ENCODE data around the gene SERPINA6.

DNA sequence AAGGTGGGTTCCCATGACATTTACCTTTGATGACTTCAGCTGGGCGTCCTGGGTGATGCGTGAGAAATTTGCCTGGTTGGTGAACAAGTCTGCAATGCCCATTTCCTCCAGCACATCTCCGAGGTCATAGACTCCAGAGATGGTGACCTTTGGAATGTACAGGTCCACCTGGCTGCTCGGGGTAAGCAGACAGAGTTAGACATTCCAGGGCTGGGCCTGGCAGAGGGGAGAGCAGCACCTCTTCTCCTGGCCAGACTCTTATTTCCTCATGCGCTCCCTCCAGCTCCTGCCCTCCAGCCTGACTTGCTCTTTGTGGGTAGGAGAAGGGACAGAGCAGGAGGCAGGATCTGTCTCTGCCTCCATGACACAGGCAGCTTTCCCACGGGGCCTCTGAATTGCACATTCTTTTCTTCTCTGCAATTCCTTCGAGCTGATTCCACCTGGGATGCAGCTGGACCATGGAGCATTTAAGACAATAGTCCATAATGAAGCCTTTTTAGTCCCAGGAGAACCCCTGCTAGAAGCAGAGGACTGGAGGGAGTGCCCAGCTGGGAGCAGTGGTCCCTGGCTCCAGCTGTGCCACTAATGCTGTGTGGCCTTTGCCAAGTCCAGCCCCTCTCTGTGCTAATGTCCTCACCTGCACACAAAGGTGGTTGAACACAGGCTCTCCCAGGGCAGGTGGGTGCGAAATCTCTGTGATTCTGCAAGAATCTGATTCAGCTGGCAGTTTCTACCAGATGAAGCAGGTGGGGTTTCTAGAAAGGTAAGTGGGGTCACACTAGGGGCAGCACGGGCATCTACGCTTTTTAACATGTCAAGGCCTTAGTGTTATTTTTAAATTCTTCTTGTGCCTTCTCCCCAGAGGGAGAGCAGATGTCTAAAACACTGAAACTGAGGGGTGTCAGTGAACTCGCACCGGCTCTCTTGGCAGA, 16.8 kb downstream of the SERPINA6 start:
- TF ChIP-seq, protein P1, sequence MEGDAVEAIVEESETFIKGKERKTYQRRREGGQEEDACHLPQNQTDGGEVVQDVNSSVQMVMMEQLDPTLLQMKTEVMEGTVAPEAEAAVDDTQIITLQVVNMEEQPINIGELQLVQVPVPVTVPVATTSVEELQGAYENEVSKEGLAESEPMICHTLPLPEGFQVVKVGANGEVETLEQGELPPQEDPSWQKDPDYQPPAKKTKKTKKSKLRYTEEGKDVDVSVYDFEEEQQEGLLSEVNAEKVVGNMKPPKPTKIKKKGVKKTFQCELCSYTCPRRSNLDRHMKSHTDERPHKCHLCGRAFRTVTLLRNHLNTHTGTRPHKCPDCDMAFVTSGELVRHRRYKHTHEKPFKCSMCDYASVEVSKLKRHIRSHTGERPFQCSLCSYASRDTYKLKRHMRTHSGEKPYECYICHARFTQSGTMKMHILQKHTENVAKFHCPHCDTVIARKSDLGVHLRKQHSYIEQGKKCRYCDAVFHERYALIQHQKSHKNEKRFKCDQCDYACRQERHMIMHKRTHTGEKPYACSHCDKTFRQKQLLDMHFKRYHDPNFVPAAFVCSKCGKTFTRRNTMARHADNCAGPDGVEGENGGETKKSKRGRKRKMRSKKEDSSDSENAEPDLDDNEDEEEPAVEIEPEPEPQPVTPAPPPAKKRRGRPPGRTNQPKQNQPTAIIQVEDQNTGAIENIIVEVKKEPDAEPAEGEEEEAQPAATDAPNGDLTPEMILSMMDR (IDR thresholded peaks at IDR 0.05): no peak
- TF ChIP-seq POLR2A (IDR thresholded peaks at IDR 0.05): no peak
- no peak for TF ChIP-seq POLR2AphosphoS5 (IDR thresholded peaks at IDR 0.05; ENCODE audit: insufficient read depth in 1 of 2, low read depth in 1 of 2)
